PFSK-1 (cell line): ENCODE measurements around the gene CD83.

Experiments
- POLR2AphosphoS5 ChIP-seq: IDR thresholded peaks from 2 replicates; pipeline ENCODE4 v1.6.1; 2012; ENCODE audit warnings: low read depth, mild to moderate bottlenecking, control low read depth, low read length, moderate library complexity
- TF ChIP-seq, protein P1 (sequence below), 2 experiments: IDR thresholded peaks; 2 replicates each; pipeline versions ENCODE4 v1.6.1 to v1.8.0; 2011 to 2012; ENCODE audit warnings: low read depth in 2 of 2, low read length in 2 of 2, control low read depth in 1 of 2, inconsistent platforms in 1 of 2, mild to moderate bottlenecking in 1 of 2, moderate library complexity in 1 of 2; ENCODE audit not compliant: insufficient read depth in 1 of 2

DNA sequence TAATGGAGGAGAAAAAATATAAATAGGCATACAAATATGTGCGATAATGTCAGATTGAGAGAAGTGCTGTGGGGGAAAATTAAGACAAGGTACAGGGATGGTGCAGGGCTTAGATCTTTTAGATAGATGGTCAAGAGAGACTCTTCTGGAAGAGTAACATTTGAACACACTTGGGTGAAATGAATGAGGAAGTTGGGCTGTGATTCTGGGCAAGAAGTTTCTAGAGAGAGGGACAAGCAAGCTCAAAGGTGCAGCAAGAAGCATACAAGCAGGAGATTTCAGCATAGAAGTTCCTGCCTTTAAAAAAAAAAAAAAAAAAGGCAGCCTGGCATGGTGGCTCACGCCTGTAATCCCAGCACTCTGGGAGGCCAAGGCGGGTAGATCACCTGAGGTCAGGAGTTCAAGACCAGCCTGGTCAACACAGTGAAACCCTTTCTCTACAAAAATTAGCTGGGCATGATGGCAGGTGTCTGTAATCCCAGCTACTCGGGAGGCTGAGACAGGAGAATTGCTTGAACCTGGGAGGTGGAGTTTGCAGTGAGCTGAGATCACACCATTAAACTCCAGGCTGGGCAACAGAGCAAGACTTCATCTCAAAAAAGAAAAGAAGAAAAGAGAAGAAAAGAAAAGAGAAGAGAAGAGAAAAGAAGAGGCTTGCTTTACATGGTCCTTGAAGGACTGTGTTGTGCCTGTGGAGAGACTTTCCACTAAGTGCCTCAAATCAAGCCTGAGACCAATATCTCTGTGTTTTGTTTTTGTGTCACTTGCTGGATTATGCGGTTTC is 9.7 kb upstream of the CD83 start:
- TF ChIP-seq POLR2AphosphoS5, result no peak
- TF ChIP-seq, protein P1, sequence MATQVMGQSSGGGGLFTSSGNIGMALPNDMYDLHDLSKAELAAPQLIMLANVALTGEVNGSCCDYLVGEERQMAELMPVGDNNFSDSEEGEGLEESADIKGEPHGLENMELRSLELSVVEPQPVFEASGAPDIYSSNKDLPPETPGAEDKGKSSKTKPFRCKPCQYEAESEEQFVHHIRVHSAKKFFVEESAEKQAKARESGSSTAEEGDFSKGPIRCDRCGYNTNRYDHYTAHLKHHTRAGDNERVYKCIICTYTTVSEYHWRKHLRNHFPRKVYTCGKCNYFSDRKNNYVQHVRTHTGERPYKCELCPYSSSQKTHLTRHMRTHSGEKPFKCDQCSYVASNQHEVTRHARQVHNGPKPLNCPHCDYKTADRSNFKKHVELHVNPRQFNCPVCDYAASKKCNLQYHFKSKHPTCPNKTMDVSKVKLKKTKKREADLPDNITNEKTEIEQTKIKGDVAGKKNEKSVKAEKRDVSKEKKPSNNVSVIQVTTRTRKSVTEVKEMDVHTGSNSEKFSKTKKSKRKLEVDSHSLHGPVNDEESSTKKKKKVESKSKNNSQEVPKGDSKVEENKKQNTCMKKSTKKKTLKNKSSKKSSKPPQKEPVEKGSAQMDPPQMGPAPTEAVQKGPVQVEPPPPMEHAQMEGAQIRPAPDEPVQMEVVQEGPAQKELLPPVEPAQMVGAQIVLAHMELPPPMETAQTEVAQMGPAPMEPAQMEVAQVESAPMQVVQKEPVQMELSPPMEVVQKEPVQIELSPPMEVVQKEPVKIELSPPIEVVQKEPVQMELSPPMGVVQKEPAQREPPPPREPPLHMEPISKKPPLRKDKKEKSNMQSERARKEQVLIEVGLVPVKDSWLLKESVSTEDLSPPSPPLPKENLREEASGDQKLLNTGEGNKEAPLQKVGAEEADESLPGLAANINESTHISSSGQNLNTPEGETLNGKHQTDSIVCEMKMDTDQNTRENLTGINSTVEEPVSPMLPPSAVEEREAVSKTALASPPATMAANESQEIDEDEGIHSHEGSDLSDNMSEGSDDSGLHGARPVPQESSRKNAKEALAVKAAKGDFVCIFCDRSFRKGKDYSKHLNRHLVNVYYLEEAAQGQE (IDR thresholded peaks at IDR 0.05; ENCODE audit: insufficient read depth in 1 of 2, low read depth in 2 of 2, low read length in 2 of 2), result no peak
